NCI-H146 treated with DMSO at 0.1 percent for 48 hours (cell line): ENCODE results near the gene INPPL1.
"Not testable (repeated sequence)": the region's sequence is repeated elsewhere in the genome, so short reads cannot be mapped to it uniquely, and the experiment has no call there.

ENCODE experiments used
- DNase-seq: peaks from one replicate; lab custom pipeline; 2025; ENCODE audit not compliant: unreplicated experiment; lab: John Stamatoyannopoulos, UW

Gene INPPL1

GRCh38 chr11:72224564-72225410 lies at the start of gene INPPL1:
TSS of gene INPPL1 (plus strand) at chr11:72224767. CDS start at chr11:72224985, 218 bp downstream.
- no peak for DNase-seq

- DNase-seq = no peak
Measured at GRCh38 chr11:72177656-72178055, 46.9 kb upstream of the INPPL1 start.

- no peak for DNase-seq
Measured at GRCh38 chr11:72179049-72179803, 45.3 kb upstream of the INPPL1 start.

GRCh38 chr11:72179804-72180396 lies 44.7 kb upstream of the INPPL1 start:
- no peak for DNase-seq

GRCh38 chr11:72180892-72181552 lies 43.5 kb upstream of the INPPL1 start:
- not testable (repeated sequence) for DNase-seq

GRCh38 chr11:72181553-72181958 lies 43.0 kb upstream of the INPPL1 start:
- not testable (repeated sequence) for DNase-seq

- DNase-seq = no peak
Measured at GRCh38 chr11:72188267-72188666, 36.3 kb upstream of the INPPL1 start.

GRCh38 chr11:72189455-72190250 lies 34.9 kb upstream of the INPPL1 start:
- DNase-seq = no peak

GRCh38 chr11:72190631-72191071 lies 33.9 kb upstream of the INPPL1 start:
- DNase-seq = no peak

GRCh38 chr11:72191961-72192381 lies 32.6 kb upstream of the INPPL1 start, which contains the start of gene FOLR1:
TSS of gene FOLR1 (plus strand) at chr11:72192140. CDS start at chr11:72192174, 34 bp downstream.
- no peak for DNase-seq

GRCh38 chr11:72195518-72196270 lies 28.9 kb upstream of the INPPL1 start:
- no peak for DNase-seq

- not testable (repeated sequence) for DNase-seq
Measured at GRCh38 chr11:72201445-72201844, 23.1 kb upstream of the INPPL1 start.

- DNase-seq = no peak
Measured at GRCh38 chr11:72202571-72202970, 22.0 kb upstream of the INPPL1 start.

- DNase-seq = no peak
Measured at GRCh38 chr11:72203163-72203562, 21.4 kb upstream of the INPPL1 start.

GRCh38 chr11:72204886-72205285 lies 19.7 kb upstream of the INPPL1 start:
- DNase-seq = no peak

GRCh38 chr11:72206794-72207193 lies 17.8 kb upstream of the INPPL1 start:
- DNase-seq = not testable (repeated sequence)

- DNase-seq = no peak
Measured at GRCh38 chr11:72208281-72208680, 16.3 kb upstream of the INPPL1 start.

GRCh38 chr11:72209101-72209500 lies 15.5 kb upstream of the INPPL1 start:
- no peak for DNase-seq

GRCh38 chr11:72216638-72217037 lies 7.9 kb upstream of the INPPL1 start, which contains the start of gene FOLR2:
TSS of gene FOLR2 (plus strand) at chr11:72216794. CDS start at chr11:72218585, 1,791 bp downstream.
- DNase-seq = no peak
